ENCODE results near the gene KLHL18. TPM values are rescaled to one million over a fixed set of nuclear protein-coding genes. Genes with fewer than 3 reads are reported as not detected.
"Not testable (repeated sequence)": the region's sequence is repeated elsewhere in the genome, so short reads cannot be mapped to it uniquely, and the experiment has no call there.

KLHL18 gene
- polyA plus RNA-seq, 3 donors, result 13.5 to 17.0 (median 16.3) TPM

DNA sequence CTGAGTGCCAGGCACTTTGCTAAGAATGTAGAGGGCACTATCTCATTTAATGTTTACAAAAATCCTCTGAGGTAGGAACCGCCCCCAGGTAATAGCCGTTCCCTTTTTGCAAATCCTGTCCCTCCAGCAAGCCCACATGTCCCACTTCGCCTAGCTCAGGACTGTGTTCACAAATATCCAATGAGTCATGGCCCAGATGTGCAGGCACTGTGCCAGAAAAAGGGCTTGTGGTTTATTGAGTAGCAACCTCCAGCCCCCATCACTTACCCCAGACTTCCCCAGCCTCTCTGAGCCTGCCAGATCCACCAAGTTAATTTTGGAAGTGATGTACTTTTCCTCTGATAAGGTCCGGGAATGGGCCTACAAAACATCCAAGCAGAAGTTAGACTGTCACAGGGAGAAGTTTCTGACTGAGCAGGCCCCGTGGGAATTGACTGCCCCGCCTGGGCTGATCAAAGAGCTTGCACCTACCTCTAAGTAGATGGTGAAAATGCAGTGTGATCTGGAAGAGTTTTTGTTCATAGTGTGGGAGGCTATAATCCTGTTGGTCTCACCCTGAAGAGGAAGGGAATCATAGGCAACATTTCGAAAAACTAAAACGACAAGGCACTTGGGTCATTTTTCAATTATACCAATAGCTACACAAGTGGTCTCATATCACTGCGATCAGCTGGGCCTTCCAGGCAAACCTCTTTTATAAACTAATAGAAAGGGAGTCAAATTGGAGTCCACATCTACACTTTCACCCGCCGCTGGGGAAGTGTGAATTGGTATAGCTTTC is 15.8 kb upstream of the KLHL18 start:
- peak; percentile 11 for DNase-seq

GRCh38 chr3:47267490-47267824 is 15.3 kb upstream of the KLHL18 start:
- DNase-seq, result no peak

GRCh38 chr3:47270526-47270925 is 12.2 kb upstream of the KLHL18 start:
- DNase-seq, result no peak

- DNase-seq, result no peak
Observed at GRCh38 chr3:47273564-47273963, 9.2 kb upstream of the KLHL18 start.

GRCh38 chr3:47274652-47275051 is 8.1 kb upstream of the KLHL18 start:
- DNase-seq, result no peak

DNA sequence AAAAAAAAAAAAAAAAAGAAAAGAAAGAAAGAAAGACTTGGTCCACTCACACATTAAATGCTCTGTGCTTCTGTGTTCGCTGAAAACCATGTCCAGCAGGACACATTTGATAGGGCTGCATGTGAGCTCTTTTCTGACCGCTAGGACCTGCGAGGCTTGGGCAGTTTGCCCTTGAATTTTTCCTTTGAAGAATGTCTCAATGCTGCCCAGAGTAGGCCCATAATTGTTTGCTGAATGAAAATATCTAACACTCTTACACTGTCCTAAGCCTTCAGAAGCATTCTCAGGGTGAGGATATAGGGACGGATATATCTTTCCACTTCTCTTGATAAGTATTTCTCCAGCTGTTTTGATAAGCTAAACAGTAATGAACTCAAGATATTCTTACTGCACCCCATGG is 6.2 kb upstream of the KLHL18 start:
- no peak for DNase-seq

- DNase-seq, result no peak
Observed at GRCh38 chr3:47280519-47280918, 2.2 kb upstream of the KLHL18 start.

GRCh38 chr3:47283193-47283537 is 421 bp downstream of the KLHL18 start:
- peak; percentile 10 for DNase-seq

DNA sequence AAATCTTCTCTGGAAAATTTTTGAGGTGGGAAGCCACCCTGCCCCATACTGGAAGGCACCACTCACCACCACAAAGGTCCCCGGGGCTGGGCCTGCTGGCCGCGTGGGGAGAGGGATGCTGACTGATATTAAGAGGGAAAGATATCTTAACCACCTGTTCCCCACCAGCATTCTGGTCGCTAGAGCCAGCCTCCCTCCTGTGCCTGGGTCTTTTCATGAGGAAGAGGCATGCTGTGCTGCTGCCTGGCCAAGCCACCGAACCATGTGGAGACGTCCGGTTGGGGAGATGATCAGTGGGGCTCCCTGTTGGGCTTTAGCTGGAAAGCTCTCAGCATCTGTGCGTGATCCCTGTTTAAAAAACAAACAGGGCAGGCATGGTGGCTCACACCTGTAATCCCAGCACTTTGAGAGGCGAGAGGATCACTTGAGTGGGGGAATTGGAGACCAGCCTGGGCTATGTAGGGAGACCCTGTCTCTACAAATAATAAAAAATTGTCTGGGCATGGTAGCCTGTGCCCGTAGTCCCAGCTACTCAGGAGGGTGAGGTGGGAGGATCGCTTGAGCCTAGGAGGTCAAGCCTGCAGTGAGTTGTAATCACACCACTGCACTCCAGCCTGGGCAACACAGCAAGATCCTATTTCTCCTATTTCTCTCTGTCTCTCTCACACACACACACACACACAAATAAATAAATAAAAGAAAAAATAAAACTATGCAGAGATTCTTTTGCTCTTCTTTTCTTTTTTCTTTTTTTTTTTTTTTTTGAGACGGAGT is 1.0 kb downstream of the KLHL18 start:
- peak; percentile 10 for DNase-seq

DNA sequence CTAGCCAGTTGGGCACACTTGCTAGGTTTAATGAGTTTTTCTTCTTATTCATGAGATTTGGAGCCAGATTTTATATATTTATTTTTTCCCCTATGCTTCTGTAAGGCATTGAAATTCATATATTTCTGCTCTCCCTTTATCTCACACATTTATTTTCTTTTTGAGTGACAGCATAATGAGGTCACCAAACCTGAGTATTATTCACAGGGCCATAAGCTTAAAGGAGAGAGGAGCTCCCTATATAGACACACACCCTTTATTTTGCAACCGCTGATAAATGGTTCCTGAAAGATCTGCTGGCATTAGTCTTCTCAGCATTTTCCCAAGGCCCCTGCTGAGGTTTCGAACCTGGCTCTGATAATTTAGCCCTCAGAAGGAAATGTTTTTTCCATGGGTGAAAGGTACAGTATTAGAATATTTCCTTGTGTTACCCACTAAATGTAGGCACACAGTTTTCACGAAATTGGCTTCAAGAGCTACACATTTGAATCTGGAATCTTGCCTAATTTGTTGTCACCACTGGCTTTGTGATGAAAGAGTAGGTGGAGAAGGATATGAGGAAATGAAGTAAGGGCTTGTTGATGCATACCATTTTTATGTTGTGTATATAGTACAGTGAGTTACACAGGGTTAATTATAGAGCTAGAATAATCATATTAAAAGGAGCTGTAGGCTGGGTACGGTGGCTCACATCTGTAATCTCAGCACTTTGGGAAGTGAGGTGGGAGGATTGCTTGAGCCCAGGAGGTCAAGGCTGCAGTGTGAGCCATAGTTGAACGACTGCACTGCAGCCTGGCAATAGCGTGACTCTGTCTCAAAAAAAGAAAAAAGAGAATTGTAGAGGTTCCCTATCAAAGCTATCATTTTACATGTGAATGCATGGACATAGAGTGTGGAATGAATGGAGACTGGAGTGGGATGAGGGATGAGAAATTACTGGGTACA is 6.5 kb downstream of the KLHL18 start:
- DNase-seq, result no peak

- no peak for DNase-seq
Observed at GRCh38 chr3:47291158-47291753, 8.5 kb downstream of the KLHL18 start.

DNA sequence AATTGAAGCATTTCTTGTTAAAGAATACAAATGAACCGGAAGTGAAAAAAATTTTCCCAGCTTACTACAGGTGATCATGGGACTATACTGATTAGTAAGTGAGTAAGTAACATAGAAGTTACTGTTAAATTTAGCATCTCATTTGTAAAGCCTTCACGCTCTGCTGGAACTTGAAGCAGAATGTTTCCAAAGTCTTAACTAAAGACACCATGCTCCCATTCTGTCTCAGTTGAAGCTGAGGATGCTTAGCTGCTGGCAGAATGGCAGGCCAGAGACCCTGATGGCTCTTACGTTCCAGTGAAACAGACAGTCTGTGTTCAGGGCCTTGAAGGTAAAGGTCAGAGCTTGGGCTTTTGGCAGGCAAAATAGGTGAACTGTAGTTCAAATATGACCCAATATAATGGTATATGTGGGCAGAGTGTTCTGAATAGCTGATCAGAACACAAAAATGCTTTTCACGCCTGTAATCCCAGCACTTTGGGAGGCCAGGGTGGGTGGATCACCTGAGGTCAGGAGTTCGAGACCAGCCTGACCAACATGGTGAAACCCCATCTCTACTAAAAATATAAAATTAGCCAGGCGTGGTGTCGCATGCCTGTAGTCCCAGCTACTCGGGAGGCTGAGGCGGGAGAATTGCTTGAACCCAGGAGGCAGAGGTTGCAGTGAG is 9.1 kb downstream of the KLHL18 start:
- DNase-seq, result not testable (repeated sequence)

DNA sequence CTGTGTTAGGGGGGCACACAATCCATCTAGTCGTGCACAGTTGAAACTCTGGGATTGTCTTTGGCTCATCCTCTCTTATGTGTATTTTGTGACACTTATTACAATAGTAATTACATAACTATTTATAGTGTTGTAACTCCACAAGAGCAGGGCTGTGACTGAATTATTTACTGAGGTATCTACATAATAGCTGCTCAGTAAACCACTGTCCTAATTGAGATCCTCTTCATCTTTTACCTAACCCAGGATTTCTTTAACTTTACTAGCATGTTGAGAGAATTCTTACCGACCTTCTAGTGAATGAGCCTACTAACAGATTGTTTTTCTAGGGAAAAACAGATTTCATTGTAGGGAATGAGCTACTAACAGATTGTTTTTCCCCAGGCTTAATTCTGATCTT is 11.1 kb downstream of the KLHL18 start:
- DNase-seq, result no peak

- DNase-seq, result no peak
Observed at GRCh38 chr3:47294392-47294791, 11.6 kb downstream of the KLHL18 start.

DNA sequence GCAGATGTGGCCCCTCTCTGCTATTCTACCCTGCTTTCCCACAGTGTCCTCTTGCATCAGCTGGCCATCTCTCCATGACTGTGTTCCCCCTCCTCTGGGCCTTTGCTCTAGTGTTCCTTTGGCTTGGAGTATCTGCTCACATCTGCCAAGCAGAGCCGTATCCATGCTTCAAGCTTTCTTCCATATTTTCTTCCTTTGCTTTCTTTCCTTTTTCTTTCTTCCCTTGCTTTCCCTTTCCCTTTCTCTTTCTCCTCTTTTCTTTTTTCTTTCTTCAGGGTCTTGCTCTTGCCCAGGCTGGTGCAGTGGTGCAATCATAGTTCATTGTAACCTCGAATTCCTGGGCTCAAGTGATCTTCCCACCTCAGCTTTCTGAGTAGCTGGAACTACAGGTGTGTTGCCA is 12.6 kb downstream of the KLHL18 start:
- DNase-seq, result no peak

DNA sequence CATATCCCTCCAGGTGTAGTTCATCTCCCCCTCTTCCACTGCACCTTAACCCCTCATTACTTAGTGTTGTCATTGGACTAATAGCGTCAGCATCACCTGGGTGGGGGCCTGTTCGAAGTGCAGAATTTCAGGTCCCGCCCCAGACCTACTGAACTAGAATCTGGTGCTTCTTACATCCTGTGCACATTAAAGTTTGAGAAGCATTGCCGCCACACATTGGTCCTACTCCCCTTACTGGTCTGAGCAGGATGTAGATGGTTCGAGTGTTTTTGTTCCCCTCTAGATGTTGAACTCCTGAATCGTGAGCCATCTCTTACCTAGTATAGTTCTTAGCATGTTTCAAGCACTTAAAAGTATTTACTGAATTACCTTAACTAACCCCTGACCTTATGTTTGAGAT is 13.2 kb downstream of the KLHL18 start:
- no peak for DNase-seq

DNA sequence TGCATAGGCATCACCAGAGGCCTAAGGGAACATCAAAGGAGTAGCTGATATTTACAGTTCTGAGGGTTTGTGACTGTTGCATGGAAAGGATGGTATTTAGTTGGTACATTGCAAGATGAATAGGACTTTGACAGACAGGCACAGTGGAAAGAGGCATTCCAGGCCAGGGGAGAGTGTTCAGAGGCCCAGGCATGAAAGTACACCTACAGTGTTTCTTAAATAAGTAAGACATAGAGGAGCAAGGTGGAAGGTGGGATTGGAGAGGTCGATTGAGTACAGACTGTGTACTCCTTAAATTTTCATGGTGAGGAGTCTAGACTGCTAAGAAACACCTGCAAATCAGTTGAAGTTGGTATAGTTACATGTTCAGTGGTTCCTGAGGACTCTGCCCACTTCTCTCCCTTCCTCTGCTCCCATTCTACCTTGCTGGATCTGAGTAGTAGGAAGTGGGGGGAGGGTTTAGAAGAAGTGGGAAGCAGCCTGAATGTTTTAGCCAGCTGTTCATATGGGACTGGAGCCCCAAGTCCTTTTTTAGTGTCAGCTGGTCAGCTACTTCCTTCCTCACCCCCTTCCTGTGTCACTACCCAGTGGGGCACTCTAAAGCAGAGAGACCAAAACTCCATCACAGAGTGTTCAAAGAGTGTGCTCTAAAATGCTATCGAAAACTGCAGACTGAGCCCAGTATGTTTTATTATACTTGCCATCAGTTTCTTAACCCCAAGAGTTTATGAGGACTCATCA is 14.0 kb downstream of the KLHL18 start:
- no peak for DNase-seq

DNA sequence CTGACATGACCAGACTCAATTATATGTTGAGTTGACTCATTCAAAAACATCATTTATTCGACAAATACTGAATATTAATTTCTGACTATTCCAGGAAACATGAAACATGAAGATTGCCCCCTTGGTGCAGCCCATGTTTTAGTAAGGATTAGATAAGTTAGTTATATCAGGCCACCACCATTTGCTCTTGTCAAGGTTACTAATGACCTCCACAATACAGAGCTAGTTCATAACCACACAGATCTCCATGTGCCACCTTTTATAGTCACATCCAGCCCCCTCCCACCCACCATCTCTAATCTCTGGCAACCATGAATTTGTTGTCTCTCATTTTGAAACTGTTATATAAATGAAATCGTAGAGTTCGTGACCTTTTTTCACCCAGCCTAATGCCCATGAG is 15.7 kb downstream of the KLHL18 start:
- DNase-seq, result no peak

DNA sequence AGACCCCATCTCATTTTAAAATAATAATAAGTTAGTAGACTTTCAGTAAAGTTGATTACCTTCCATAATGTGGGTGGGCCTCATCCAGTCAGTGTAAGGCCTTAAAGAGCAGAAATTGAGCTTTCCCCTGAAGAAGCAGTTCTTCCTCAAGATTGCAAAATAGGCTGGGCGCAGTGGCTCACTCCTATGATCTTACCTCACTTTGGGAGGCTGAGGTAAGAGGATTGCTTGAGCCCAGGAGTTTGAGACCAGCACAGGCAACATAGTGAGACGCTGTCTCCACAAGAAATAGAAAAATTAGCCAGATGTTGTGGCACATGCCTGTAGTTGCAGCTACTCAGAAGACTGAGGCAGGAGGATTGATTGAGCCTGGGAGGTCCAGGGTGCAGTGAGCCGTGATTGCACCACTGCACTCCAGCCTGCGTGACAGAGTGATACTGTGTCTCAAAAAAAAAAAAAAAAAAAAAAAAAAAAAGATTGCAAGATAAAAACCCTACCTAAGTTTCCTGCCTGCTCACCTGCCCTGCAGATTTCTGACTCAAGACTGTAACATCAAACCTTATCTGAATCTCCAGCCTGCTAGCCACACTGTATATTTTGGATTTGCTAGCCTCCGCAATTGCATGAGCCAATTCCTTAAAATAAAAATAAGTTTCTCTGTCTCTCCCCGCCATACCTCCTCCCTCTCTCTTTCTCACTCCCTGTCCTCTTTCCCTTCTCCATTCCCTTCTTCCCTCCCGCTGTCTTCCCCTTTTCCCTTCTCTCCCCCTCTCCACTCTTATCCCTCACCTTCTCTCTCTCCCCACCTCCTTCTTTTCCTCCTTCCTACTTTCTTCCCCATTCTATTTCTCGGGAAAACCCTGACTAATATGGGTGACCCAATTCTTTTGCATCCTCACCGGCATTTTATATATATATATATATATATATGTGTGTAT is 16.9 kb downstream of the KLHL18 start:
- no peak for DNase-seq

- DNase-seq, result no peak
Observed at GRCh38 chr3:47301456-47301855, 18.7 kb downstream of the KLHL18 start.

All from renal pelvis (tissue), 4 donors.